Mucosa of gallbladder (tissue), 1 donor: ENCODE results near the gene NPLOC4. TPM values are rescaled to one million over a fixed set of nuclear protein-coding genes. Genes with fewer than 3 reads are reported as not detected.

Experiments
- DNase-seq: peaks from one replicate; pipeline ENCODE4 v3.0.0-alpha.2; 2020; ENCODE audit warnings: low spot score
- total RNA-seq: library from RNA; stranded (reverse); gene quantifications from one replicate; pipeline ENCODE4 v1.2.1, GENCODE V29; 2021
- donor health status: DM: no; HTN: no; CAD: no.

NPLOC4 gene
- total RNA-seq, result 79.4 TPM

- DNase-seq, result peak; percentile 81
Observed at GRCh38 chr17:81636505-81637288, at the start of gene NPLOC4, which contains the start of gene TSPAN10. Gene NPLOC4 (minus strand): TSS chr17:81637112. CDS start chr17:81636930, 182 bp downstream. Gene TSPAN10 (plus strand): TSS chr17:81637196. CDS start chr17:81642413, 5,217 bp downstream.

- DNase-seq, result no peak
Observed at GRCh38 chr17:81686614-81687013, 49.7 kb upstream of the NPLOC4 start.

- DNase-seq, result no peak
Observed at GRCh38 chr17:81685108-81685507, 48.2 kb upstream of the NPLOC4 start.

- DNase-seq, result no peak
Observed at GRCh38 chr17:81684442-81684911, 47.6 kb upstream of the NPLOC4 start.

GRCh38 chr17:81683584-81684441, 46.9 kb upstream of the NPLOC4 start, which contains the start of the genes ARL16 and HGS:
Gene ARL16 (minus strand): TSS chr17:81683797. CDS start chr17:81683753, 44 bp downstream.
Gene HGS (plus strand): TSS chr17:81684011. CDS start chr17:81684067, 56 bp downstream.
- DNase-seq, result peak; percentile 99

- DNase-seq, result no peak
Observed at GRCh38 chr17:81683208-81683583, 46.3 kb upstream of the NPLOC4 start.

GRCh38 chr17:81682565-81683207, 45.8 kb upstream of the NPLOC4 start:
- no peak for DNase-seq

- no peak for DNase-seq
Observed at GRCh38 chr17:81681672-81682071, 44.8 kb upstream of the NPLOC4 start.

- no peak for DNase-seq
Observed at GRCh38 chr17:81680150-81680549, 43.2 kb upstream of the NPLOC4 start.

GRCh38 chr17:81676906-81677305, 40.0 kb upstream of the NPLOC4 start:
- DNase-seq, result no peak

- DNase-seq, result peak; percentile 21
Observed at GRCh38 chr17:81675515-81676221, 38.8 kb upstream of the NPLOC4 start.

GRCh38 chr17:81673561-81674258, 36.8 kb upstream of the NPLOC4 start:
- no peak for DNase-seq

- DNase-seq, result no peak
Observed at GRCh38 chr17:81672954-81673353, 36.0 kb upstream of the NPLOC4 start.

- no peak for DNase-seq
Observed at GRCh38 chr17:81672504-81672903, 35.6 kb upstream of the NPLOC4 start.

GRCh38 chr17:81667754-81668153, 30.8 kb upstream of the NPLOC4 start:
- no peak for DNase-seq

GRCh38 chr17:81666342-81667191, 29.7 kb upstream of the NPLOC4 start, which contains the start of the genes CCDC137 and OXLD1:
Gene CCDC137 (plus strand): TSS chr17:81666737. CDS start chr17:81666767, 30 bp downstream.
Gene OXLD1 (minus strand): TSS chr17:81666605. CDS start chr17:81666577, 28 bp downstream.
- DNase-seq, result peak; percentile 96

GRCh38 chr17:81666092-81666341, 29.1 kb upstream of the NPLOC4 start:
- no peak for DNase-seq

- DNase-seq, result no peak
Observed at GRCh38 chr17:81665205-81666091, 28.5 kb upstream of the NPLOC4 start.

- no peak for DNase-seq
Observed at GRCh38 chr17:81664051-81664470, 27.1 kb upstream of the NPLOC4 start.
